ENCODE data around the gene CGNL1.

Gene CGNL1

DNA sequence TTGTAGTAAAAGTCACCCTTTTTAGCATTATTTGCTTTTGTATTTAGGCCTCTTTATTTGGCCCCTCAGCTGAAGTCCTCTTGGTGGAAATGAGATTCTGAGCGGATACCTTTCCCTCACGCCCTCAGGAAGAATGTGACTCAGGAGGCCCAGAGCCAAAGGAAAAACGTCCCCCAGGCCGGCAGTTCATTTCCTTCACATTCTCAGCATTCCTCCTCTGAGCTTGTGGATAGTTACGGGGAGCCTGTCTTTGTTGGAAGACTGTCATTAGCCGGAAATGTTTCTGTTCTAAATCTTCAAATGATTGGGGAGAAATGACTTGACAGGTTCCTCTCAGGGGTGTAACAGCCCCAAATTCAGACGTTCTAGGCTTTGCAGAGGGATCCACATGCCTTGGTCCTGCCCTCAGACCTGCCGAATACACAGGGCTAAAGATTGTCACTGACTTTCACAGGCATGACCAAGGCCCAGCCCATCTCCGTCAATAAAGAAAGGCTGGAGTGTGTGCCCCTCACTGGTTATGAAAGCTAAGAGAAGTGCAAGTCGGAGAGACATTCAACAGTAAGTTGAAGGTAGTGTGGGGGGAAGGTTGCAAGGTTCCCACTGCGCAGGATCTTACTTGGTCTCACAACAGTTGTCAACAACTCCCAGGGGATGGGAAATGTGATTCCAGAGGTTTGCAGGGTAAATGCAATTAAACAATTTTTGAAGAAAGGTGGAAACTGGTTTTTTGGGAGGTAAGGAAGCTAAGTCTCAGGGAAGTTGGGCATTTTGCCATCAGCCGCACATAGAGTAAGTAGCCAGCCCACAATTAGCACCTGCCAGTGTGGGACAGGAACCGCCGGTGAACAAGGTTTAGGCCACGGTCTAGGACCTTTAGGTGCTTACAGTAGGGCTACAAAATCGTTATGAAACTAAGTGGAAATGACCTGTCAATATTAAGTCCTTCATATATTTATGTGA is 175.7 kb downstream of the CGNL1 start:
- DNase-seq (ENCODE audit: low read depth), result no peak

DNA sequence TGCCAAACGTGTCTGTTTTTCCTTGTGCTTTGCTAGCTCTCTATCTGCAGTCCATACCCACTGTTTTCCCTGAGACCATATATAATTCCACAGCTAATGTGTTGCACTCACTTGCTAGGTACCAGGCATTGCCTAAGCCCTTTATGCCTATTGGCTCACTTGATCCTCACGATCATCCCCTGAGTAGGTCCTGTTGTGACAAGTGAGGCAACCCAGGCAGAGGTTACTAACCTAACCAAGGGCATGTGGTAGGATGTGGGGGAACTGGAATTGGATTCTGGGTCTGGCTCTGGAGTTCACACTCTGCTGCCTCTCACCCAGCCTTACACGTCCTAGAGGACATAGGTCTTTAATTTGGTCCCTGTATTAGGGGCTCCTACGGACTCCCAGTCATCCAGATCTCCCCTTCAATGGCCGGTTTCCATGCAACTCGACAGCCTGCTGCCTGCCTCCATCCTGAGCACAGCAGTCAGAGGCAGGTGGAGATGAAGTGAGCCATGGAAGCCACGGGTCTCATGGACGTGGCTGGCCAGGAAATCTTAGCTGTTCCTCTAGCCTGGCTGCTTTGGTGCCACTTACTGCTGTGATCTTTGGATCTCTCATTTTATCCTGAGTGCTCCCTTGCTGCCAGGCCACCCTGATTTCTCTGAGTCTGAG is 176.5 kb downstream of the CGNL1 start:
- DNase-seq (ENCODE audit: low read depth), result no peak

DNA sequence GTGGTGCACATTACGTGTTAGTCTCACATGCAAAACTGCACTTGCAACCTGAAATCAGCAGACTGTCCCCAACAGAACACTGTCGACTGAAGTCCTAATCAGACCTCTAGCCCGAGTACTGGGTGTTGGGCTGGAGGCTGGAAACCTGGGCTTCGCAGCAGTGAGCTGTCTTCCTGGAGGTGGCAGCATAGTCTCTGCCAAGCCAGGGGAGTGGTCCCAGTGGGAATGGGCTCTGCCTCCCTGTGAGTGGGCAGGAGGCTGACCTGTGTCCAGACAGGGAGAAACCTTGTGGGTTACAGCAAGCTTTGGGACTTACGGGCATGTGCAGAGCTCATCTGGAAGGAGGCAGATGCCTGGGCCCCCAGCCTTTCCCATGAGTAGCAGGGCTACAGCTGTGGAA is 177.2 kb downstream of the CGNL1 start:
- DNase-seq (ENCODE audit: low read depth), result no peak

DNA sequence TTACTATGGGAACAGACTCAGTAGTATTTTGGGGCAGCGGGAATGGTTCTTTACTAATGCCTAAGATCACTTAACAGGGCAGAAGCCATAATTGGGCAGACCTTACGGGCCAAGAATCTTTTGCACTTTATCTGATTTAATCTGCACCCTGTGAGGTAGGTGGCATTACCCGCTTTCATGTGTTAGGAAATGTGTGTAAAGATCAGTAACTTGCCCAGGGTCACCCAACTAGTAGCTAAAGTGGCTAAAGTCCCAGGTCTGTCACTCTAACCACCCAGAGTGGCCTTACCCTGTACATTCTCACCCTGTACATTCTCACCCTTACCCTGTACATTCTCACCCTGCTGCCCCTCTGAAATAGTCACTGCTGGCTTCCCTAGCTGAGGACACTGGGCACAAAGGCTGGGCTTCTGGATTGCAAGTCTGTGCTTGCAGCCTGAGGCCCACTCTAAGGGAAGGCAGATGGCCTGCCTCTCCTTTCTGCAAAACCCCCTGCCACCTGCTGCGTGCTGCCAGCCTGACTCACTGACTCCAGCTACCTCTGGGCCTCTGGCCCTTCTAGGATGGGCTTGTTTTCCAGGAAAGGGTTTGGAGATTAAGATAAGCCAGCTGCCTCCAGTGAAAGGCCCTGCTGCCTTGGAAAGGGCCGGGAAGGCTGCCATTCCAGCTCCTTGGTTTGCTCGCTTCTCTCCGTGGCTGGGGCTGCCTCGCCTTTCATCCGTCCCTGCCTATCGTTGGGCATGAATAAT is 177.9 kb downstream of the CGNL1 start:
- DNase-seq (ENCODE audit: low read depth), result no peak

DNA sequence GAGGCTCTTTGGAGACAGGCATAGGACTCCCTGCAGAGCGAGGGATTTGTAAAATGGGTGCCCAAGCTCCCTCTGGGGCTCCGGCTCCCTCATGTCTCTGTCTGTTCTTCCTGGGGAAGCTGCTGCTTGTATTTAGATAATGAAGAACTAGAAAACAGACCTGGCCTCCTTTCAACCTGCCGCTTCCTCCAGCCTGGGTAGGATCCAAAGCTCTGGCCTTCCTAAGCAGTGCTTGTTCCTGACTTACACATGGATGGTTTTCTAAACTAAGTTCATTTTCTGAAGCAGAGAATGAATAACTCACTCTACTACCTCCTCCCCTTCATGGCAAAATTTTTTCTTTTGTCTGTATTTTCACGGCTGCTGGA is 178.5 kb downstream of the CGNL1 start:
- DNase-seq (ENCODE audit: low read depth), result no peak

DNA sequence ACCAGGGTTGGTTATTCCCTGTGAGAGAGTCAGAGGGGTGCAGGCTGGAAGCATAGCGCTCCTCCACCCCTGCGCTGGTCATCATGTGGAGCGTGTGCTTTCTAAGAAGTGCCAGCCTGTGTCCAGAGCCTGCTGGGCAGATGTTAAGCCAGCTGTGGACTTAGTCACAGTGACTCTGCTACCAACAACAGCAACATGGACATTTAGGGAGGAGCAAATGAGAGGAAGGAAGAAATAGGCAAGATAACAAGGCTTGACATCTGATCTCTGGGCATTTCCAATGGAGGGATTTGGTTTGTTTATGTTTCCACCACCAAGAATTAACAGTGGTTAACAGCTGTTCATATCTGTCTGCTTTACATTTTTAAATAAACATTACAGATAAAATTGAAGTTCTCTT is 179.0 kb downstream of the CGNL1 start:
- DNase-seq (ENCODE audit: low read depth), result no peak

DNA sequence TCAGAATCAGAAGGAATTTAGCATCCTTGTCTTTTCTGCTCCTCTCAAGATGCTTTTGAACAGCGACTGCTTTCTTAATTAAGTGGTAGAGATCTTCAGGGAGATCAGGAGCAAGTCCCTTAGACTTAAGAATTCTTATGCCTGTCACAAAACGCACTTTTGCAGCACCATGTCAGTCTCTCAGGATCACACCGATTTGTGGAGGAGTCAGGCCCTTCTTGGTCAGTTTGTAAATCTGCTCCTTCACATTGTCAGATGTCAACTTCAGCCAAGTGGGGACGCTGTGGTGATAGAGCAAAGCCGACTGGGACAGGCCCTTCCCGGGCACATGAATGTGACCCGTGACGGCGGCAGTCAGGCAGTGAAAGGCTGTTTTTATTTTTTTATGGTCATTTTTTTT is 179.7 kb downstream of the CGNL1 start:
- no peak for DNase-seq (ENCODE audit: low read depth)

DNA sequence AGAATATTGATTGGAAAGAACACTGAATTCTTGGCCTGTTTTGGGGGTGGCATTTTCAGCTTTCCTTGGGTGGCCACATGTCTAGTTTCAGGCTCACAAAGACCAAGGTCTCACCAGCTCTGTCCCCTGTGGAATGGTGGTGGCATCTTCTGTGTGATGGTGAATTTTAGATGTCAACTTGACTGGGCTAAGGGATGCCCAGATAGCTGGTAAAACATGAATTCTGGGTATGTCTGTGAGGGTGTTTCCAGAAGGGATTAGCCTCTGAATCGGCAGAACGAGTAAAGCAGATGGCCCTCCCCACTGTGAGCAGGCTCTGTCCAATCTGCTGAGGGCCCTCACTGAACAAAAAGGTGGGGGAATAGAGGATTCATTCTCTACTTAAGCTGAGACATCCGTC is 181.0 kb downstream of the CGNL1 start:
- DNase-seq (ENCODE audit: low read depth), result no peak

DNA sequence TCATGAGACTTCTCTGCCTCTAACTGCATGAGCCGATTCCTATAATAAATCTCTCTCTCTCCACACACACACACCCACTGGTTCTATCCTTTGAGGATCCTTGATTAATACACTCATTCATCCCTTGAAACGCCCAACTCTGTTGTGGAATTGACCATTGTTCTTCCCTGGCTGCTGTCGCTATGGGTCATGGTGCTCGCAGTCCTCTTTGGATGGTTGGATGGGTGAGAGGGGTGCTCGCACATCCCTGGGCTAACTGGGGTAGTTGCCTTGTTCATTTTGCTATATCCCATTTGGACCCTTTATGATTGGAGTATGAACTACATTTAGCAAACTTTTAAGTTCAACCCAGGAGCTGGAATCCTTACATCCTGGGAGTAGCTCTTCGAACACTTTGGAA is 181.5 kb downstream of the CGNL1 start:
- no peak for DNase-seq (ENCODE audit: low read depth)

DNA sequence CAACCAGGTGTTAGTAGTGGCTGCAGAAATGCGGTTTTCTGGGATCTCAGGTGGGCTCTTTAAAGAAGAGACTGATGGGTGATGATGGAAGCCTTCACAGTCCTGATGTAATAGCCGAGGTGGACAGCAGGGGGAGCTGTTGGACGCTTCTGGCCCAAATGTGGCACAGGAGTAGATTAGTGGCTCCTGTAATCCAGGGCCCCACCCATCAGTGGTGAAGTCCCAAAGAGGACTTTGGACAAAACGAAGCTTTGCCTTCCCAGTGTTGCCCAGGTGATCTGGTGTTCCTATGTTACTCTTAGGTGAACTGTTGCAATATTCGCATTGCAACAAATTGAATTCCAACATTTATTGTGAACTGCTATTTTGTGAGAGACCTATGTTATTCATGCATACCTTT is 183.6 kb downstream of the CGNL1 start:
- DNase-seq (ENCODE audit: low read depth), result peak; percentile 34

DNA sequence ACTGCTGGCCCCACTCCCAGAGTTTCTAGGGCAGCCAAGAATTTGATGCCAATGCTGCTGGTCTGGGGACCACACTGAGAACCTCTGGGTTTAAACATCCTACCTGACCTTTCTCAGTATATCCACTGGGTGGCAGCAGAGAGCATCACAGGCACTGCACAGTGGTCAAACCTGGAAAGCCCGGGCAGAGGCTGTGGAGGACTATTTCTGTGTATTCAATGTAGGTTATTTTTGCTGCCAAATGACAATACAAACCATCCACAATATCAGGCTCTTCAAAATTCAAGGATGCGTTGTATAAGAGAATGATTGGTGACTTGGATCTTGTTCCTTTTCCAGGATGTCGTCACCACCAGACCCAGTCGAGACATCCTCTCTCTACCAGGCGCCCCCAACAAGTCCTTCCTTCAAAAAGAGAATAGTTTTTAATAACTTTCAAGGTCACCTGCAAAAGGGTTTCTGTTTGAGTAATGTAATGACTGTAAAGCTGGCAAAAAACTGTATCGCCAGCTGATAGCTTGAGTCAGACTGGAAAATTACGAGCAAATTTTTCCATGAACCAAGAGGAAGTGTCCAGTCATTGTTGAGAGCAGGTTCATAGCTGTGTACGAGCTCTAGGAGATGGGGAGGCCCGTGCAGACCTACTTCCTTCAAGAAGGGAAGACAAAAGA is 184.9 kb downstream of the CGNL1 start:
- DNase-seq (ENCODE audit: low read depth), result peak; percentile 15

DNA sequence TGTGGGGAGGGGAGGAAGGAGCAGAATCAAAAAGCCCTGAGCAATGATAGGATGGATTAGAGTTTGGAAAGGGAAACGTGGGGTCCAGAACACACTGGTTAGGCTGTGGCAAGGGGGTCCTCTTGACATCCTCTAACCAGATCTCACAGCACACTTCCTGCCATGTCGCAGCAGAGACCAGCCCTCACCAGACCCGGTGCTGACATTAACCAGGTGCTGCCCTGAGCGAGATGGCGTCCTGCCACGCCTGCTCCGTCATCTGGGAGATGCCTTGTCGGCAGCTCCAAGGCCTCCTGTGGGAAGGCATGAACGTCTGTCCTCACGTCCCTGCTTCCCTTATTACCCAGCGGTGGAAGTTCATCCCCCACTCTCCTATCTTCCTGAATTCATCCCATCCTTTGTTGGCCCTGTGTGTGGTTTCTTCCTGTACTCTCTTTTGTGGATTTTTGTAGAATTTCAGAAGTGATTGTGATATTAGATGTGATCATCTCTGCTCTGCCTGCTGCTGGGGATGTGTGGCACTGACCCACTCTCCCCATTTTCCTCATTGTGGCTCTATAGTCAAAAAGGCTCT is 186.0 kb downstream of the CGNL1 start:
- no peak for DNase-seq (ENCODE audit: low read depth)

DNA sequence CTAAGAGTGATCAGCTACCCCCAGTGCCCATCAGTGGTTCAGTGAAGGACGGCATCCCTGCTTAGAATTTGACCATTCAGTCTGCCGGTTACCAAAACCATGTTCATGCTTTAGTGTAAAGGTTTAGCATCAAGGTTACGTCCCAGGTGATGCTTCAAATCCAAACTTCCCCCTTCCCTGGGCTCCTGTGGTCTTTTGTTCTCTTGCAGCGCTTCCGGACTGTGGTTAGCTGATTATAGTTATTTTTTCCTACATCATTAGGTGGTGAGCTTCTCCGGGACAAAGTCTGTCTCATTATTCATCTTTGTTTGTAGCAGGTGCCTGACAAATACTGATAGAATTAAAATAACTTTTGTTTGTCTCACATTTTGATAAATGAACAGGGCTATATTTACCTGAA is 187.1 kb downstream of the CGNL1 start:
- no peak for DNase-seq (ENCODE audit: low read depth)

DNA sequence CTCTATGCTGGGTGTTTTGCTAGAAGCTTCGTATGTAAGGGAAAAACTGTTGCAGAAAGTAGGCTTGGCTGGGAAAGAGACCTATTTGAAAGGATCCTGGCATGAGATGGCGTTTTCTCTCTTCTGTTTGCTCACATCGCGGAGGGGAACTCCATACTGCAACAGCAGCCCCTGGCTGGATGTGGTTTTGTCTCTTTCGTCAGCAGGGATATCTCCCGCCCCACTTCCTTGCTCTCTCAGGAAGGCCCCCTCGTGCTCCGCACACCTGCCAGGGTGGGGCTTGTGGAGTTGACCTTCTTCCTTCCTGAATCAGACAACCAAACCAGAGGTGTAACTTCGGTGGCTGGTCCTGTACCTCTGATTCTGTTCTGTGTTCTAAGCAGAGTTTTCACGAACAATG is 189.0 kb downstream of the CGNL1 start:
- peak; percentile 9 for DNase-seq (ENCODE audit: low read depth)

DNA sequence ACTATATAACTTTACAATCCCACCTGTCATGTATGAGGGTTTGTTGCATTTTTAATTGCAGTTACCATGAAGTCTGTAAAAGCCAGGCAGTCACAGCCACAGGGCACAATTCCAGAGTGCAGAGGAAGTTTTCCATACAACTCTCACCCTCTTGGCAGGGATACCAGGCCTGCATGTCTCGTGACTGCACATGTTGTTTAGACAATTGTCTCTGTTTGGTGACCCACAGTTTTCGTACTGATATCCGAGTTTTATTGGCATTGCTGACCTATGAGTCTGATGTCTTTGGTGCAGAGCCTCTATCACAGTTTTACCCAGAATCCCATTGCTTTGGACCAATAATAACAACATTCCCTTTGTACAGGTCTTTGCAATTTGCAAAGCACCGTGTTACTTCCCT is 190.5 kb downstream of the CGNL1 start:
- DNase-seq (ENCODE audit: low read depth), result no peak

DNA sequence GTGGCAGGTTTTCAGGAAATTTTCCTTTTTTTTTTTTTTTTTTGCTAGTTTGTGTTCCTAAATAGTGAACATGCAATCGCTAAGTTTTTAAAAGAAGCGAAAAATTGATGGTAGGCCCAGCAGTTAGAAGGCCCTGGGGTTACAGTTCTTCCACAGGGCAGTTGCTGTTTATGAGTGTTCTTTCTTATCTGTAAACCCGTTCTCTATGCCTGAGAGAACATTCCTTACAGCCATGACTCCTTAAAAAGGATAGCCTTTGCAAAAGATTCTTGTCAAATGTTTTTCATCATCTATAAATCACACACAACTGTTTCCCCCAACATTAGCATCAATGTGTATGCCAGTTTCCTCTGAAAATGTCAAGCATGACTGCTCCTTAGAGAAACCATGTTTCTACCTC is 191.6 kb downstream of the CGNL1 start:
- DNase-seq (ENCODE audit: low read depth), result no peak

DNA sequence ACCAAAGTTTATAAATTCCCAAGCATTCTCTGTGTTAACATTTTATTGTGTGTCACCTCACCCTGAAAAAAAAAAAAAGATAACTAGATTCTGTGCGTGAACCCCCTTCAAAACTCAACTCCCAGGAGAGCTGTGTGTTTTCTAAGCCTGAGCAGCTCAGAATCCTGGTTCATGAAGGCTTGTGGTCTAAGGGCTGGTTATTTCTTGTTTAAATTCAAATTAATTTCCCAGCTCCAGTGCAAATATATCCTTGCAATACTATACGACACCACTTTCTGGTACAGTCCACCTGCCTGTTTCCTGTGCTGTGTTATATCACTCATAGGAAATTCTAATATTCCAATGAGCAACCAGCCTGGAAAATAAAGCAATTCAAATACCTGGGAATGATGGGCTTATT is 192.0 kb downstream of the CGNL1 start:
- DNase-seq (ENCODE audit: low read depth), result no peak

DNA sequence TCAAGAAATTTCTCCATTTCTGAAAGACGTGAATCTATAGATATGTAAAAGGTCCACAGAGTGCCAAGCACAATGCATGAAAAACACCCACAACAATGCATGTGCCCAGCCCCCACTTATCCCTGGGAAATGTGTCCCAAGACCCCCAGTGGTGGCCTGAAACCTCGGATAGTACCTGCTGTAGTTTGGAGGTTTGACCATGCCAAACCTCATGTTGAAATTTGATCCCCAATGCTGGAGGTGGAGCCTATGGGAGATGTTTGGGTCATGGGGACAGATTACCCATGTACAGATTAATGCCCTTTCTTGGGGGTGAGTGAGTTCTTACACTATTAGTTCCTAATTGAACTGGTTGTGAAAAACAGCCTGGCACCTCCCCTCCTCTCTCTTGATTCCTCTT is 194.0 kb downstream of the CGNL1 start:
- no peak for DNase-seq (ENCODE audit: low read depth)

DNA sequence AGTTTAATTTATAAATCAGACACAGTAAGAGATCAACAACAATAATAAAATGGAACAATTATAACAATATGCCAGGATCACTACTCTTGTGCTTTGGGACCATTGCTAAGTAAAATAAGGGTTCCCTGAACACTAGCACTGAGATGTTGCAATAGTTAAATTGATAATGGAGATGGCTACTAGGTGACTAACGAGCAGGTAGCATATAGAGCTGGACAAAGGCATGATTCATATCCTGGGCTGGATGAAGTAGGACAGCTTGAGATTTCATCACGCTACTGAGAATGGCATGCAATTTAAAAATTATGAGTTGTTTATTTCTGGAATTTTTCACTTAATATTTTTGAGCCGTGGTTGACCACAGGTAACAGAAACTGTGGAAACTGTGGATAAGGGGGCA is 194.7 kb downstream of the CGNL1 start:
- DNase-seq (ENCODE audit: low read depth), result no peak

DNA sequence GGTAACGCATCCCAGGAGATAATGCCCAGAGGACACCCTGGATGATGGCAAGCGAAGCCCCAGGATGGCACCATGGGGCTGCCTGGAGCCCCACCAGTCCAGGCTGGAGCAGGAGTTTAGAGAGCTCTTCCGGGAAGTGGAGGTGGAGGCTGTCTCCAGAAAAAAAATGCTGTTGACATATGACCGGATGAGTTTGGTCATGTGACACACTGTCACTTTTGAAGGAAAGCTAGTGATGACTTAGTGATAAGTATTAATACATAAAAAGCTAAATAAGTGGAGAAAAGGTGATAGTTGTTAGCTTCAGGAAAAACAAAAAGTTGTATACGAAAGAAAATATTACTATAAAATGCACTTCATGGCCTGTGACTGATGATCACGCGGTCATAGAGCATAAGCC is 195.4 kb downstream of the CGNL1 start:
- DNase-seq (ENCODE audit: low read depth), result no peak

DNA sequence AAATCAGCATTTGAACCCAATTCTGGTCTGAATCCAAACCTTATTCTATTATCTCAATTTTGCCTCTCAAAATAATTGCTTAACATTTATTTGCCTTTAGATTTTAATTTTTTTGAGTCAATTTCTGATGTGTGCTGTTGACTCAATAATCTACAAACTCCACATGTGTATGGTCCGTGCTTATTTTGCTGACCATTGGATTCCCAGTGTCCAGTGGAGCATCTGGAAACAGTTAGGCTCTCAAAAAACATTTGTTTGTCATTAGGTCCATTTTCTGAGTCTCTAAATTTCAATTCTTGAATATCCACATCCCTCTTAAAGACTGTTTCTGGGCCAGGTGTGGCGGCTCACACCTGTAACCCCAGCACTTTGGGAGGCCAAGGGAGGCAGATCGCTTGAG is 196.2 kb downstream of the CGNL1 start:
- DNase-seq (ENCODE audit: low read depth), result no peak

DNA sequence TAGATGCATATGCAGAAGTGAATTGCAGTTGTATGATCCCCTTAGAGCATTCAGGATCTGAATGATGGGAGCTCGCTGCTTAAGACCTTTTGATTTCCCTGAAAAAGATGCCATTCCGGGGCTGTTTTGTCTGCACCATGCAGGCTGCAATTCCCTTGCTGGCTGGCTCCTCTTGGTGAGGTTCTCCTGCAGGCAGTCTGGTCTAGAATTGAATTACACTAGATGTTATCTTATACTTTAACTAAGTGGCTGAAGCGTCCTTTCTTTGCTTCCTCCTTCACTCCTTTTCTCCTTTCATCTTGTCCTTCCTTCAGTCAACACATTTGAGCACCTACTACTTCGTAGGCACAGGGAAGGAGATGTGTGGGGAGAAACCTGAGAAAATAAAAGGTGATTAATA is 196.8 kb downstream of the CGNL1 start:
- DNase-seq (ENCODE audit: low read depth), result no peak

Measured in activated T-helper 1 cell treated with Interleukin-2 at 50 U/mL for 16 hours (primary cell).